HG02642 (cell line): Measurements from ENCODE around the gene MPG.
A peak's percentile ranks its signal among the peaks of the same experiment; 100 is the strongest.

Source experiments
- ATAC-seq: cut with Tn5 transposase; IDR thresholded peaks from one replicate; pipeline ENCODE4 v1.9.1; 2021; ENCODE audit warnings: mild to moderate bottlenecking; ENCODE audit not compliant: unreplicated experiment, poor library complexity

The MPG gene

DNA sequence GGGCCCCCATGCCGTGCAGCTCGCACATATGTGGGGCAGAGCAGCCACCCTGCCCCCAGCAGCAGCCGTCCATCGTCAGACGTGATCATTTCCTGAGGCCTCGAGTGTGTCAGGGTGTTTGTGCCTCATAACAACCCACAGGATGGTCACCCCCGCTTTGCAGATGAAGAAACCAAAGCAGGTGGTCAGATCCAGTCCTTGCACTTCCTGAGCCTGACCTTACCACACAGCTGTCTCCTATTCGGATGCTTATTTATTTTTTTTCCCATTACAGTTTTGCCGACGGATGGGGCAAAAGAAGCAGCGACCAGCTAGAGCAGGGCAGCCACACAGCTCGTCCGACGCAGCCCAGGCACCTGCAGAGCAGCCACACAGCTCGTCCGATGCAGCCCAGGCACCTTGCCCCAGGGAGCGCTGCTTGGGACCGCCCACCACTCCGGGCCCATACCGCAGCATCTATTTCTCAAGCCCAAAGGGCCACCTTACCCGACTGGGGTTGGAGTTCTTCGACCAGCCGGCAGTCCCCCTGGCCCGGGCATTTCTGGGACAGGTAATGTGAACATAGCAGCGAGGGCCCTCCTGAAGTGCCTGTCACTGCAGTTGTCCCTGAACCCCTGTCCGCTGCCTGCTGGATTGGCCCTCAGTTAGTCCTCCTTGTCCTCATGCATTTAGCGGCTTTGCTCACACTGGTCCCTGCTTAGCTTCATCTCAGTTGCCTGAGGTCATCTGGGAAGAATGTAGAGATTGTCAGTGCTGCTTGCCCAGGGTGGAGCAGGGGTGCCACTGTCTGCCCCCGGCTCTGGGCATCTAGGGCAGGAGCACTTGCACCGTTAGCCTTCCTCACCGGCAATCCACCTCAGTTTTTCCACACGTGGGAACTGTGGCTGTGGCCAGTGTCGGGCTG is 1.4 kb downstream of the MPG start:
- ATAC-seq, result no peak

DNA sequence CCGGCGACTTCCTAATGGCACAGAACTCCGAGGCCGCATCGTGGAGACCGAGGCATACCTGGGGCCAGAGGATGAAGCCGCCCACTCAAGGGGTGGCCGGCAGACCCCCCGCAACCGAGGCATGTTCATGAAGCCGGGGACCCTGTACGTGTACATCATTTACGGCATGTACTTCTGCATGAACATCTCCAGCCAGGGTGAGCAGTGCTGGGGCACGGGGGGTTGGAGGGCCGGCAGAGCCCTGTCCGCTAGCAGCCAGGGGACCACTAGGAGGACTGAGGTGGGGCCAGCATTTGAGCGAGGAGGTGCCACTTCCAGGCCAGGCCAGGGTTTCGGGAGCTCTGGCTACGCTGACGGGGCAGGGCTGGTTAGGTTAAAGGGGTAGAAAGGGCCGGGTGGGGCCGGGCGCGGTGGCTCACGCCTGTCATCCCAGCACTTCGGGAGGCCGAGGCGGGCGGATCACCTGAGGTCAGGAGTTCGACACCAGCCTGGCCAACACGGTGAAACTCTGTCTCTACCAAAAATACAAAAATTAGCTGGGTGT is 5.1 kb downstream of the MPG start:
- ATAC-seq, result no peak

DNA sequence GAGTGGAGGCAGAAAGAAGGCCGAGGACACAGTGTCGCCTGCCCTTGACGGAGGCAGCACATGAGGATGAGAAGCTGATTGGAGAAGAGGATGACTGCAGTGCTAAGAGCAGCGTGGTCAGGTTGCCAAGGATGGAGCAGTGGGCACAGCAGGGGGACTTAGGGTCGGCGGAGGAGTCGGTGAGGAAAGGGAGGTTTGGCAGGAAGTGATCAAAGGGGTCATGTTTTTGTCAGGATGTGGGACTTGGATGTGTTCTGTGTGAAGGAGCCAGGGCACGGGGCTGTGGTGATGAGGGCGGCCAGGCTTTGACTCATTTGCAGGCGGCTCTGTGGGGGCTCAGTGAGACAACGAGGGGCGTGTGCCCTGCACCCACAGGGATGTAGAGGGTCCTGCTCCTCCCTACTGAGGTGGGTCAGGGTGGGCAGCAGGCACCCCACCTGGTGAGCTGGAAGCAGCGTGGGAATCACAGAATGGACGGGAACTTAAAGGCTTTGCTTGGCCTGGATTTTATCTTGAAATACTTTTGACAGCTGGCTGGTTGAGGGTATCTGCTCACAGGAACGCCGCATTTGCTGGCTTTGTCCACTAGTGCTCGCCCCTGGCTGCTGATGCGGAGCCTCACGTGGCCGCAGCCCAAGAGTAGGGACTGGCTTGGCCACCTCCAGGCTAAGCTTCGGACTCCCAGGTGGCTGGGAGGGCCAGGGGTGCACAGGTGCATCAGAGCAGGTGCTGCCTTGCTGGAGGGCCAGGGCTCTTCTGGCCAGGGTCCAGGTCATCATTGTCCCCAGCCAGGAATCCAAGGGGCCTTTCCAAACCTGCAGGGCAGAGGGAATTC is 6.0 kb downstream of the MPG start:
- no peak for ATAC-seq

DNA sequence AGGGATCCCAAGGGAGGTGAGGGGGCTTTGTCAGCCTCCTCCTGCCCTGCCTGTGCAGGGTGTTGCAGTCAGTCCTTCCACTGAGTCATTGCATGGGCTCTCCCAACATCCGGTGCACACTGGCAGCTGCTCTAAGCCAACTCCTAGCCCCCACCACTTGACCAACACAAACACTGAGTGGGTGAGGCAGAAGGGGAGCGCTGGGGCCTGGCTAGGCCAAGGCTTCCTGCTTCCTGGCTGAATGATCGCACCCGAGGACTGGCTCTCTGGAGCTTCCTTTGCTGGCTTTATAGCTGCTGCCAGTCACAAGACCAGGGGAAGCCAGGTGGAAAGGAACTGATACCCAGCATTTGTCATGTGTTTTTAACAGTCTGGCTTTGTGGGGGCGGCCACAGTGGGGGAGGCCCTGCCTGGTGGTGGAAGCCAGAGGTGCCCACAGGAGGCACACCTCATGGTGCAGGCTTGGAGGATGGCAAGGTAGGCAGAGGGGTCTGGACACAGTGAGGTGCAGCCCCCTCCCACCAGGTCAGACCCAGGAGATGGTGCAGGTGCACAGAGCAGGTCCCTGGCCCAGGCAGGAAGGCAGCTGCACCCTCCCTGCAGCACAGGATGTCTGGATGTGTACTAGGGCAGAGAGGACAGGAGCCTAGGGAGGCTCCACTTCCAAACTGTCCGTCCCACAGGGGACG is 6.8 kb downstream of the MPG start:
- peak; percentile 51 for ATAC-seq

DNA sequence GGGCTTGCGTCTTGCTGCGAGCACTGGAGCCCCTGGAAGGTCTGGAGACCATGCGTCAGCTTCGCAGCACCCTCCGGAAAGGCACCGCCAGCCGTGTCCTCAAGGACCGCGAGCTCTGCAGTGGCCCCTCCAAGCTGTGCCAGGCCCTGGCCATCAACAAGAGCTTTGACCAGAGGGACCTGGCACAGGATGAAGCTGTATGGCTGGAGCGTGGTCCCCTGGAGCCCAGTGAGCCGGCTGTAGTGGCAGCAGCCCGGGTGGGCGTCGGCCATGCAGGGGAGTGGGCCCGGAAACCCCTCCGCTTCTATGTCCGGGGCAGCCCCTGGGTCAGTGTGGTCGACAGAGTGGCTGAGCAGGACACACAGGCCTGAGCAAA is 7.4 kb downstream of the MPG start:
- ATAC-seq, result no peak

DNA sequence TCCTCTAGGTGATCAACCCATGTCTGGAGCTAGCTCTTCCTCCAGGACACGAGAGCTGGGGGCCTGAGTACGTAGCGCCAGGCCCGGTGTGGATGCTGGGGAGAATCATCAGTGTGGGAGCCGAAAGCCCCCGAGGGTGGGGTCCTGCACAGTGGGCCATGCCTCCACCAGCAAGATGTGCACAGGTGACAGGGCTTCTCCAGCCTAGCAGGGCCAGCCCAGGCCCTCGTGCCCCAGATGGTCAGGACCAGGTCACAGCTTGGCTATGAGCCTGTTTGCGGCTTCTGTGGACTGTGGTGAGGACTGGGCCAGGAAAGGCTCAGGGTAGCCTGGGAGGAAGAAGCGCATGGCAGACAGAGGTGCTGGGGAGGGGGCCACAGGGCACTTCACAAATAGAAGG is 7.8 kb downstream of the MPG start:
- ATAC-seq, result no peak

DNA sequence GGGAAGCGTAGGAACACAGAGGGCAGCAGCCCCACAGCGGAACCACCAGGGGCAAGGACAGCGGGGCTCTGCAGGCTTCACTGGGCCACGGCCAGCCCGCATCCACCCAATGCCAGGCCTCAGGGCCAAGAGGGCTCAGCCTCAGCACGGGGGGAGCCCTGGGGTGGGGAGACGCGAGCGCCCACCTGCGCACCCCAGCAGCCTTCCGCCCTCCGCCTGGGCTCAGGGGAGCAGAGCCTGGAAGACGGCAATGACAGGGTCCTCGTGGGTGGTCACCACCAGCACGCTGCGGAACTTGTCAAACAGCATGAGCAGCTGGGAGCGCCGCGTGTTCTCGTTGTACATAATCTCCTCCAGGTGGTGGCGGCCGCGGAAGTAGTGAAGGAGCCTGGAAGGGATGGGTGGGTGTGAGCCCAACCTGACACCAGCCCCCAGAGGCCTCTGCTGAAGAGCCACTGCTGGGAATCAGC is 8.5 kb downstream of the MPG start:
- ATAC-seq, result no peak

DNA sequence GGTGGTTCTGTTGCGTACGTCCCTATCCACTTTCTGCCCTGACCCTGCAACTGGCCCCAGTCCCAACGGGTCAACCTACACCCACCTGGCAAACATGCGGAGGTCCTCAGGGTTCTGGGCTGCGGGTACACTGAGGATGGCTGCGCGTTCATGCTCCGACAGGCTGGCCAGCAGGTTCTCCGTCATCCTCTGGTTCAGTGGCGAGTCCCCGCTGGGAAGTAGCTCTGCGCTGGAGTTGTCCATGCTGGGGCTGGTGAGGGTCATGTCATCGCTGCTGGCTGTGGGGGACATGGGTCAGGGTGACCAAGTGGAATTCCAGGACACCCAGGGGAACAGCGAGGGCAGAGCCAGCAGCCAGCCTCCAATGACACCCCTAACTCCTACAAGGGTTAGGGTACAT is 10.6 kb downstream of the MPG start:
- ATAC-seq, result no peak

DNA sequence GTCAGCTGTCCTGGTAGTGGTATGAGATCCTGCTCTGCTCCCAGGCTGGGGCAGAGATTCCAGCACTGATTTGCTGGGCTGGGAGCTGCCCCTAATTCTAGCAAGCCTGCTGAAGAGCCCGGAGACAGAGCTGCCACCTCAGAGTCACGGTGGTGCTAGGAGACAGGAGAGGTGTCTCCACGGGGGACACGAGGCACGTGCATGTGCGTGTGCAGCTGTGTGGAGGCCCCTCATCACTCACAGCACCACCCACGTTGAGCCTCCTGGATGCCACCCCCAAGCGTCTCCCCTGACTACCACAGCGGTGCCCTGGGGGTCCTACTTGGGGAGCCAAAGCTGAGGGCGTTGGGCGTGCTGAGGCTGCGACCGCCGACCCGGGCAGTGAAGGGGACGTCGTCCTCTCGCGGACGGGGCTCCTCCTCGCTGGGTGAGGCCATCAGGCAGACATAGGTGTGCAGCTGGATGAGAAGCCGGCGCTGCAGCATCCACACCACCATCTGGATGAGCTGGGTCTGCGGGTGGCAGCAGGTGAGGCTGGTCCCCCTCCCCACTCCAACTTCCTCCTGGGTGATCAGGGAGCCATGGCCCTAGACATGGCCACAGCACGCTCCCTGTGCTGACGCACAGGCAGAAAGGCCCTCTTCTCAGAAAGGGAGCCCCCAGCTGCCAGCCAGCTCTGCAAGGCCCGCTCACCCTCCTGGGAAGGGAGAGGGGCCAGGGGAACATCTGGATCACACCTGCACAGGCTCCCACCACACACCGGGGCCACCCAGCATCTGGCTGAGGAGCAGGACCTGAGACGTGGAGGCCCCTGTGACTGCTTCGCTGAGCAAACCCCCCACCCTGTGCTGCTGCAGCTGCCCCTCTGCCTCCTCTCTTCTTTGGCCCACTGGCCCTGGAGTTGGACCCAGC is 11.6 kb downstream of the MPG start:
- no peak for ATAC-seq

DNA sequence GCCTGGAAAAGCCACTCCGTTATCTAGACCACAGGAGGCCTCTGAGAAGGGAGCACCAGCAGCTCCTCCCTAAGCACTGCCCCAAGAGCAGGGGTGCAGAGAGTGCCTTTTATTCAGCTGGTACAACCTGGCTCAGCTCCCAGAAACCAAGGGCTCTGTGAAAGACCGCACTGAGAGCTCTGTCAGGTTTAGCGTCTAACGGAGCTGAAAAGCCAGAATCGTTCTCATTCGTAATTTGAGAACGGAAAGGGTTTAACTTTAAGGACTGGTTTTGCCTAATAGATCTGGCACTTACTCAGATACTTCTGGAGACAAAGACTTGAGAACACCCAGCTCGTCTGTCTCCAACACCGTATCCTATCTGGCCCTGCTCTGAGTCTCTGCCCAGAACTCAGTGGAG is 13.5 kb downstream of the MPG start:
- no peak for ATAC-seq

DNA sequence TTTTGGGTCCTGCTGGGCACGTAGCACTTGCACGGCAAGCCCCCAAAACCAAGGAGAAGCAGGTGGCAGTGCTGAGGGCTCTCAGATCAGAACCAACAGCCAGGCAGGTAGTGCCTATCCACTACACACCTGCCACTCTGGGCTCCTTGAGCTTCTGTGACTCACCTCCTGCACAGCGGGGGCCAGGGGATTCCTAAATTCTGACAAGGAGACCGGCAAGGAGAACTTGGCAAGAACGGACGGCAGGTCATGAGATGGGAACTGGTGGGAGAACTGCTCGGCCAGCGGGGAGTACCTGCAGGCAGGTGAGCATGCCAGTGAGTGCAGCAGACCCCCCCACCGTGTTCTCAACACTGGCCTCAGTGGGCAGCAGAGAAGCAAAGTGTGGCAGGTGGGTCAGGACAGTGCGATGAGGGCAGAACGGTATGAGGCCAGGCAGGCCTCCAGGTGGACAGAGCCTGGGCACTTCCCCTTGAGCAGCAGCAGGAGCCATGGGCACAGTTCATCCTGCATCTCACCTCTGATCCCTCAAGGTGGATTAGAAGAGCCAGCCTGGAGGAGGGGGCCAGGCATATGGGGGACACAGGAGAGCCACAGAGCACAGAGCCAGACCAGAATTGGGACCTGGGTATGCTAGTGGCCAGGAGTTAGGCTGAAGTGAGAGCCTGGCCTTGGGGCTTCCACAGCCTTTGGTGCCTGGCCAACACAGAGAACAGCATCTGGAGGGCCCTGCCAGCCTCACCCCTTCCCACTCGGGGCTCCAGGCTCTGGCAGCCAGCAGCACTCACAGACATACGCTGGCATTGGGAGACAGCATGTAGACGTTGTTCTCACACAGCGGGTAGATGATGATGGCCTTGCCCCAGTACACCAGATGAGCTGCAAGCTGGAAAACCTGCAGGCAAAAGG is 14.7 kb downstream of the MPG start:
- ATAC-seq, result no peak

DNA sequence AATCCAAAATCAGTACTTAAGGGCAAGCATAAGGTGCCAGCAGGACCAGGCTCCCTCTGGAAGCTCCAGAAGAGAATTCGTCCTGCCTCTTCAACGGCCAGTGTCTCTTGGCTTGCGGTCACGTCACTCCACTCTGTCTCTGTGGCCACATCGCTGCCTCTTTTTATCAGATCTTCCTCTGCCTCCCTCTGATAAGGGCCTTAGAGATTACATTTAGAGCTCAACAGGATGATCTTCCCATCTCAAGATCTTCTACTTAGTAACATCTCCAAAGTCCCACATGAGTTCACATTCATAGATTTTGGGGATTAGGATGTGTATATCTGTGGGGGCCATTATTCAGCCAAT is 16.9 kb downstream of the MPG start:
- ATAC-seq, result no peak

DNA sequence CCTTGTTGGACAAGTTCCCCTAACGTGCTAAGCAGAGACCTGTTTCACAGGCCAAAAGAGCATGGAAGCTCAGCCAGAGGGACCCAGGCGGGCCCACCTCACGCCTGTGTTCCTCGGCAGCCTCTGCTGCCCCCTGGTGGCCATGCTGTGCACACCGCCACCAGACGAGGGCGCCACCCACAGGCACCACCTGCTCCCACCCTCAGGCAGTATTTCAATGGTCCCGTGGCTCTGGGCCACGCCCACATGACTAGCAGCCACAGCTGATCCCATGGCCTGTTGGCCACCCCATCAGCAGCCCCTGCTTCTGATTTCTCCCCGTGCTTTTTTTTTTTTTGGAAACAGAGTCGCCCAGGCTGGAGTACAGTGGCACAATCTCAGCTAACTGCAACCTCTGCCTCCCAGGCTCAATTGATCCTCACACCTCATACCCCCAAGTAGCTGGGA is 18.9 kb downstream of the MPG start:
- ATAC-seq, result peak; percentile 77

DNA sequence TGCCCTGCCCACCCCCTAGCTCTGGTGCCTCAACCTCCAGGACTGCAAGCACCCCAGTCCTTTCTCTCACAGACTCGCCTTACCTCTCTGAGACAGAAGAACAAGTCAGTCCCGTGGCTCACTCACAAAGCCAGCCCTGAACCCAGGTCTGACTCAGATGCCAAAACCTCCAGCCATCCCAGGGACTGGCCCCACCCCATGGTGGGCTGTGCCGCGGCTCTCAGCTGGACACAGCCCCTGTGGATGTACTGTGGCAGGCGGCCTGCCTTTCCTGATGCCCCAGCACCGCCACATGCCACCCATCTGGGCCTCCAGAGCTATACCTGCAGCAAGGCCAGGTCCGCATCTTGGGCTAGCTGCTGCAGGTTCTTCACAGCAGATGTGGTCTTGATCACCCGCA is 19.8 kb downstream of the MPG start:
- ATAC-seq, result no peak

DNA sequence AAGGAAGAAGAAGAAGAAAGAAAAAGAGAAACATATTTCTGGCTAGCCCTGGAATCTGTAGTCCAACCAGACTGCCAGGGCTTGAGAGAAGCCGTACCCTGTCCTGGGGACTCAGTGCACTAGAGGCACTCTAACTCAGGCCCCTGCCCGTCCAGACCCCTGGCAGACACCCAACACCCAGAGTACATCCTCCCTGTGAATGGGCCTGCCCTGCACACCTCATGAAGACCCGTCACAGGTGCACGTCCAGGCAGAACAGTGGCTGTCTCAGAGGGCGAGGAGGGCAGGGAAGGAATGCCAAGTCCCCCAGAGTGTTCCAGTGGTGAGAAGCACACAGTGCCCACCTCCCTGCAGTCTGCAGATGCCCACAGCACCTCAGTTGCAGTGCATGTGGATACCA is 23.0 kb downstream of the MPG start:
- ATAC-seq, result no peak

DNA sequence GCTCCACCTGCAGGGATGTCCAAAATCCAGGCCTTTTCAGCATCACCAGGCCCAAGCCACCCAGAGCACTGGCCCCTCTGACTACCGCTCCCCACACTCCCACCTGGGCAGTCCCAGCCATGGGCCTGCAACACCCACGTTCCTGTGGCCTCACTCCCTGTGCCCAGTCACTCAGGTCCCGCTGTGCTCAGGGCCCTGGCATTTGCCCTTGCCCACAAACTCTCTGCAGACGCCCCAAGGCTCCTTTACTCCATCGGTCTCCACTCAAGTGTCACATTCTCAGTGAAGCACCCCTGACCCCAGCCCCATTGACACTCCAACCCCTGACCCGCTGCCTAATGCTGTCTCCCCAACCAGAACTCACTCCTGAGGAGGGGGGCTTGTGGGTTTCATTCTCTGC is 23.6 kb downstream of the MPG start:
- no peak for ATAC-seq

DNA sequence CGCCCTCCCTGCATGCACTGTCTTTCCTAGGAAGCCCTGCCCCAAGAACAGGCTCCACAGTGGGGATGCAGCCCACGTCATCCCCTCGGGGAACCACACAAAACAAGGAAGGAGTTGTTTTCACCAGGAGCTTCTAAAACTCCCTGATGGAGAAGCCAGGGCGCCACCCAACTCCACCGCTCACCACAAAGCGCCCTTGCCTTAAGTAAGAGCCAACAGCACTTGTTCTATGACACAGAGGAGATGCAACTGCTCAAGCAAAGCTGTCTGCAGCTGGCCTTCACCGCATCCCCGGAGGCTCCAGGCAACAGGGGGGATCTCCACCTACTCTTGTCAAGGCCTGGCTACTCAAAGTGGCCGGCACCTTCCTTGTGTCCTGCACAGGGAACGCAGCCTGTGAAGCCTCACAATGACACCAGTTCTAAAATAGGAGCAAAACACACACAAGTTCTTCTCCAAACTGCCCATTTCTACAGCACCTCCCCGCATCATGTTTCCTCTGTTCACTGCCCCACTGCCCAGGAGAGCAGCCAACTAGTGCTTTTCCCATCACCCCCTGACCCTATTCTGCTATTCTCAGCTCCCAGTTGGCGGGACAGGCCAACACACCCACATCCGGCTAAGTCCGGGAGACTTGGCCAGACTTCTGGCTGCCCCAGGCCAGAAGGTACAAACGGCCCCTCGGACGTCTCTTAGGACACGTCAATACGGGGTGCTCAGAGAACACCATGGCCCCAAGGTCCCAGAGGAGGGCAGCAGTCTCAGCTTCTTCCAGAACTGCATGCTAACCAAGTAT is 24.2 kb downstream of the MPG start:
- no peak for ATAC-seq

DNA sequence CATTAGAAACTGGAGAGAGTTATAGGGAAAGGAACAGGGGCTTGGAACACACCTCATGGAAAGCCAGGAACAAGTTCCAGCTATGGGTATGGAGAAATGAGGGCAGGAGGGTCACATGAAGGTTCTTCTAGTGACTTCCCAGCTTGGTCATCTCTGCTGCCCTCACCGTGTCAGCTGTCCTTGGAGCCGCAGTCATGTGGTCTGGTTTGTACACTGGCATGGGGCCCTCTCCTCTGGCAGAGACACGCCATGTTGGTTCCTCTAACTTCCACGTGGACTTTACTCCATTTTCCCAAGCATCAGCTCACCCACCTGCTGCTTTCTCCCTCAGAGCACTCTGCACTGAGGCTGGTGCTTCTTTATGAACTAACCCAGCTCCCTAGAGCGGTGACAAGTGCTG is 26.3 kb downstream of the MPG start:
- no peak for ATAC-seq
